Prostate gland (tissue), 2 donors: Measurements from ENCODE around the gene TAB3.

ENCODE experiments used
- POLR2A ChIP-seq: fragments of 450-650 bp; IDR thresholded peaks from one replicate; pipeline ENCODE4 v1.6.1; 2016; ENCODE audit warnings: antibody characterized with exemption, mild to moderate bottlenecking
- POLR2AphosphoS5 ChIP-seq: sonication (generic); formaldehyde crosslinking; IDR thresholded peaks from one replicate; pipeline ENCODE4 v1.6.1; 2017; ENCODE audit warnings: antibody characterized with exemption
- TF ChIP-seq, protein P1 (sequence below), 4 experiments: fragments of 200-600 bp in 2 of 4; fragments of 450-650 bp in 2 of 4; sonication (generic) in 2 of 4; IDR thresholded peaks; 1 replicate in 3 of 4; 2 replicates in 1 of 4; pipeline ENCODE4 v1.5.1; 2016 to 2019; ENCODE audit warnings: antibody characterized with exemption in 4 of 4, mild to moderate bottlenecking in 2 of 4, moderate library complexity in 2 of 4

DNA sequence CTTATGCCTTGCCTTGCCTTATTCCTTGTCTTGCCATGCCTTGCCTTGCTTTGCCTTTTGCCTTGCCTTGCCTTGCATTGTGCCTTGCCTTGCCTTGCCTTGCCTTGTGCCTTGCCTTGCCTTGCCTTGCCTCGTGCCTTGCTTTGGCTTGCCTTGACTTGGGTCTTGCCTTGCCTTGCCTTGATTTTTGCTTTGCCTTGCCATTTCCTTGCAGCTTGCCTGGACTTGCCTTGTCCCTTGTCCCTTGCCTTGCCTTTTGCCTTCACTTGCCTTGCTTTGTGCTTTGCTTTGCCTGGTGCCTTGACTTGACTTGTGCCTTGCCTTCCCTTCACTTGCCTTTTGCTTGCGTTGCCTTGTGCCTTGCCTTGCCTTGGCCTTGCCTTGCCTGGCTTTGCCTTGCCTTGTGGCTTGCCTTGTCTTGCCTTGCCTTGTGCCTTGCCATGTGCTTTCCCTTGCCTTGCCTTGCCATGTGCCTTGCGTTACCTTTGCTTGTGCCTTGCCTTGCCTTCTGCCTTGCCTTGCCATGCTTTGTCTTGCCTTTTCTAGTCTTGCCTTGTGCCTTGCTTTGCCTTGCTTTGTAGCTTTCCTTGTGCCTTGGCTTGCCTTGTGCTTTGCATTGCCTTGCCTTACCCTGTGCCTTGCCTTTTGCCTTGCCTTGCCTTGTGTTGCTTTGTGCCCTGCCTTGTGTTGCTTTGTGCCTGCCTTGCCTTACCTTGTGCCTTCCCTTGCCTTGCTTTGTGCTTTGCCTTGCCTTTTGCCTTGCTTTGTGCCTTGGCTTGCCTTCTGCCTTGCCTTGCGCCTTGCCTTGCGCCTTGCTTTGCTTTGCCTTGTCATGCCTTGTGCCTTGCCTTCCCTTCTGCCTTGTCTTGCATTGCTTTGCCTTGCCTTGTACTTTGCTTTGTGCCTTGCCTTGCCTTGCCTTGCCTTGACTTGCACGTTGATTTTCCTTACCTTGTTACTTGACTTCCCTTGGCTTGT lies 92.8 kb downstream of the TAB3 start:
- TF ChIP-seq, protein P1, sequence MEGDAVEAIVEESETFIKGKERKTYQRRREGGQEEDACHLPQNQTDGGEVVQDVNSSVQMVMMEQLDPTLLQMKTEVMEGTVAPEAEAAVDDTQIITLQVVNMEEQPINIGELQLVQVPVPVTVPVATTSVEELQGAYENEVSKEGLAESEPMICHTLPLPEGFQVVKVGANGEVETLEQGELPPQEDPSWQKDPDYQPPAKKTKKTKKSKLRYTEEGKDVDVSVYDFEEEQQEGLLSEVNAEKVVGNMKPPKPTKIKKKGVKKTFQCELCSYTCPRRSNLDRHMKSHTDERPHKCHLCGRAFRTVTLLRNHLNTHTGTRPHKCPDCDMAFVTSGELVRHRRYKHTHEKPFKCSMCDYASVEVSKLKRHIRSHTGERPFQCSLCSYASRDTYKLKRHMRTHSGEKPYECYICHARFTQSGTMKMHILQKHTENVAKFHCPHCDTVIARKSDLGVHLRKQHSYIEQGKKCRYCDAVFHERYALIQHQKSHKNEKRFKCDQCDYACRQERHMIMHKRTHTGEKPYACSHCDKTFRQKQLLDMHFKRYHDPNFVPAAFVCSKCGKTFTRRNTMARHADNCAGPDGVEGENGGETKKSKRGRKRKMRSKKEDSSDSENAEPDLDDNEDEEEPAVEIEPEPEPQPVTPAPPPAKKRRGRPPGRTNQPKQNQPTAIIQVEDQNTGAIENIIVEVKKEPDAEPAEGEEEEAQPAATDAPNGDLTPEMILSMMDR (IDR thresholded peaks at IDR 0.05), result no peak
- no peak for TF ChIP-seq POLR2AphosphoS5
- TF ChIP-seq POLR2A, result no peak
